HG03457 (cell line): Measurements from ENCODE around the gene MIOX.

ENCODE experiments used
- ATAC-seq: cut with Tn5 transposase; IDR thresholded peaks from one replicate; pipeline ENCODE4 v1.9.1; 2021; ENCODE audit warnings: moderate number of reproducible peaks; ENCODE audit not compliant: unreplicated experiment

MIOX gene

DNA sequence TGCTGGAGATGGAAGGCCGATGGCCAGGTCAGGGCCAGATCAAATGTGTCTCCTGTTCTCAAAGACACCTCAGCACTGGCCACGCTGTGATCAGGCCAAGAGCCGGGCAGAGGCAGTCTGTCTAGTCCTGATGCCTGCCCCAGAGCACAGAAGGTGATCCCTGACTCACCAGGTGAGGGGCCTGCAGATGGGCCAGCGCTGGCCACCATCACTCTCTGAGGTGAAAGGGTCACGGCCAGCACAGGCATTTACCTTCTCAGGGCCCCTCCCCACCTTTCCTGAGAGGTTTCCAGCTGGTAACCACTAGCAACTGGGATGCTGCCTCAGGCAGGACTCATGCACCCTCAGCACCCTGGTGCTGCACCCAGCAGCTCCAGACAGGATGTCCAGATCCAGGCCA, 14.7 kb upstream of the MIOX start:
- ATAC-seq, result no peak

- no peak for ATAC-seq
Measured at GRCh38 chr22:50473088-50473487, 13.6 kb upstream of the MIOX start.

DNA sequence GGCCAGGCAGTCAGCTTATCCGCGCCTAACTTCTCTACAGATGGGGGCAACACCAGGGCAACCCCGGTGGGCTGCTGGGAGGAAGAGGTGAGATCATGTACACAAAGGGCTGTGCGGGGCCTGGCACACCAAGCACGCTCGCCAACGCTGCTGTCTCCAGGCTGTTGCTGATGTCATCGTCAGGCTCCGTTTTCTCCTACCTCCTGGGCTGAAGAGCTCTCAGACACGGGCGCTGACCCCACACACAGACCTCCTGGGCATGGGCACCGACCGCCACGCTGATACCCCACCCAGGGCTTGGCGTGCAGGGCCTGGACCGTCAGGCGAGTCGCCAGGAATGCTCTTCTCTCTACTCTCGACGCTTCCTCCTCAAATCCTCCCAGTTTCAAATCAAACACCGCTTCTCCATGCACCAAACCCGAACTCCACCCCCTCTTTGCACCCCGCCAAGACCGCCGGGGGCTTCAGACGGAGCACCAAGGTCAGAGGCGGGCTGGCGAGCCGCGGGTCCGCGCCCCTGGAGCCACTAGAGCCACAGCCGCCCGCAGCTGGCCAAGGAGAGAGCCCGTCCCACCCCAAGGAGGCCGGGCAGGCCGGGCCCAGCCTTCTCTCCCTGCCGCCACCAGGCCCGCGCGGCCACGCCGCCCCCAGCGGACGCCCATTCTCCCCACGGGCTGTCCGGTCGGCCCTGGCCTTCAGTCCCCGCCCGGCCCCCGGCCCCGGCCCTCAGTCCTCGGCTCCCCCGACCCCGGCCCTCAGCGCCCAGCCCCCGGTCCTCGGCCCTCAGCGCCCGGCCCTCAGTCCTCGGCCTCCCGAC, 12.6 kb upstream of the MIOX start:
- no peak for ATAC-seq

DNA sequence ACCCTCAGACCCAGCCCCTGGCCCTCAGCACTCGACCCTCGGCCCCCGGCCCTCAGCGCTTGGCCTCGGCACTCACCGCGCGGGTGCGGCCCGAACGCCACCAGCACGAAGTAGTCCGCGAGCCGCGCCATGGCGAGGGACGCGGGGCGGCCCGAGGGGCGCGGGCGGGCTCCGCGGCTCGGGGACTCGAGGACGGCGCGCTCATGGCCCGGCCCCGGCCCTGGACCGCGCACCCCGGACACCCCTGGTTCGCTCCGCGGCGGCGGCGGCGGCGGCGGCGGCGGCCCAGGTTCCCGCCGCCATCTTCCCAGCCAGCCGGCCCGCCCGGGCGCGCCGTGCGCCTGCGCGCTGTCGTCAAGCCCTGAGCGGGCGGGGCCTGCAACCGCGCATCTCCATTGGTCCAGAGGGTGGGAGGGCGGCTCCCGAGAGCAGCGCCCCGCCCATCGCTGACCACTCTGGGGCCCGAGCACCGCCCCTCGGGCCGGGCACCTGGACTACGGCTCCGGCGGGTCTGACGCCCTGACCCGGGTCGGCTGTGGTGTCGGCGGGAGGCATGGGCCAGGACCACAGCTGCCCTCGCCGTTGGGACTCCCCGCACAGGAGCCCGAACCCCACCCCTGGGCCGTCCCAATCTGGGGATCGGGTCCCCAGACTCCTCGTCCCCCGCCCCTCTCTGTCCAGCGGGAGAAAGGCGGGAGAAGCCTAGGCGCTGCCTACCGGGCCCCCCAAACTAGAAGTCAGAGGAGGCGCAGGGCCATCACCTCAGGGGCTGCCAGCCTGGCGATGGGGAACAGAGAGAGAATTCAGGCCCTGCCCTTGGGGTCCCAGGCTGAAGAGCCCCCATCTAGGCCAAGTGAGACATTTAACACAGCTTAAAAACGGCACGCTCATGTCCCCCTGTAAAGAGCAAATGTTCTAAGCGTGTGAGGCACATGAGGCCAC, 11.7 kb upstream of the MIOX start, which contains the start of gene SBF1:
SBF1 (minus strand) TSS at position 326 of the 942 bp plus-strand sequence; CDS start at position 131, 195 bp downstream.
- peak; percentile 42 for ATAC-seq

- no peak for ATAC-seq
Measured at GRCh38 chr22:50475652-50476002, 11.0 kb upstream of the MIOX start.

DNA sequence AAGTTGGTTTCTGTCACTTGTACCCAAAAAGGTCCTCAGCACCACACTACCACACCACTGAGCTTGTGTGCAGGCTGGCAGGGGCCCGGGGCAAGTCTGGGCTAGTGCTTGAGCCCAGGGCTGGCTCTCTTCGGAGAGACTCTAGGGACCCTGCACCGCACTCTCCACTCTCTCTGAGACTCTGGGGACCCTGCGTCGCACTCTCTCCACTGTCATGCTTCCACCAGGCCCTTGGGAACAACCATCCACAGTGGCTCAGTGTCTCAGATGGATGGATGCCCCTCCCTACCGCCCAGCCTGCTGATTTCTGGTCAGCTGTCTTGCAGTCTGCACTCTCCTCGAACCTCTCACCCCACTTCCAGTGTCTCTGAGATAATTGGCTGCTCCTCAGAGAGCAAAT, 9.8 kb upstream of the MIOX start:
- ATAC-seq, result no peak

DNA sequence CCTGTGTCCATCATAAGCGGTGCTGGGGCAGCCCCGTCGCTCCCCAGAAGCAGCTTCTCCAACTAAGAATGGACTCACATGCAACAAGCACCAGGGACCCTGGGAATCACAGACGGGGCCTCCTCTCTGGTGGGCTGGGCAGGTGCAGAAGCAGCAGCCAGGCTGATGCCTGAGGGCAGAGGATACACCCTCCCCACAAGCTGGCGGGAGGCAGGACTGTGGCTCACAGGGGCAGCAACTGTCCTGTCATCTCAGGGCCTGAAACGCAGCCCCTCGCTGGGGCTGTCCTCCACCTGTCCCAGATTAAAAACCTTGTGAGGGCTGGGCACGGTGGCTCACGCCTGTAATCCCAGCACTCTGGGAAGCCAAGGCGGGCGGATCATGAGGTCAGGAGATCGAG, 8.7 kb upstream of the MIOX start:
- ATAC-seq, result no peak

GRCh38 chr22:50479721-50480120, 6.9 kb upstream of the MIOX start:
- no peak for ATAC-seq

GRCh38 chr22:50481045-50481439, 5.6 kb upstream of the MIOX start:
- no peak for ATAC-seq

DNA sequence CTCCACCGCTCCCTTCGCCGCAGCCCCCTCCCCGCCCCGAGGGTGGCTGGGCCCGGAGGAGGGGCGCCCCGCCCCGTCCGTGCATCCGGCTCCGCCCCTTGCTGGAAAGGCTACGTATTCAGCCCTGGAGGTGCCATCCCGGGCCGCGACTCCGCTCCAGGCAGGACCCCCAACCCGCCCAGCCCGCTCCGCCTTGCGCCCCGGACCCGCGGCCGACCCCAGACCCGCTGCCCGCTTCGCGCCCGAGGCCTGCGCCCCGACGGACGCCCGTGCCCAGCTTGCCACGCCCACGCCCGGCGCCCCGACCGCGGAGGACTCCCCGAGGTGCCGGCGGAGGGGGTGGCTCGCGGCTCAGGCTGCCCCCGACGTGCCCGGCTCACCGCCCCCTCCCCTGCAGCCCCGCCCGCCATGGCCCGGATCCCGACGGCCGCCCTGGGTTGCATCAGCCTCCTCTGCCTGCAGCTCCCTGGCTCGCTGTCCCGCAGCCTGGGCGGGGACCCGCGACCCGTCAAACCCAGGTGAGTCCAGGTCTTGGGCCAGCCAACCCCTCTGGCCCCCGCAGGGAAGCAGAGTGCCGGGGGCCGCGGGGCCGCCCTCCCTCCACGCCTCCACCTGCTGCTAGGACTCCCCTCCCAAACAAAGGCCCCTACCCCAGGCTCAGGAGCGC, 5.1 kb upstream of the MIOX start, which contains the start of gene ADM2:
ADM2 (plus strand) TSS at position 104 of the 667 bp plus-strand sequence; CDS start at position 409, 305 bp downstream.
- no peak for ATAC-seq

- no peak for ATAC-seq
Measured at GRCh38 chr22:50482107-50483074, 4.3 kb upstream of the MIOX start.

DNA sequence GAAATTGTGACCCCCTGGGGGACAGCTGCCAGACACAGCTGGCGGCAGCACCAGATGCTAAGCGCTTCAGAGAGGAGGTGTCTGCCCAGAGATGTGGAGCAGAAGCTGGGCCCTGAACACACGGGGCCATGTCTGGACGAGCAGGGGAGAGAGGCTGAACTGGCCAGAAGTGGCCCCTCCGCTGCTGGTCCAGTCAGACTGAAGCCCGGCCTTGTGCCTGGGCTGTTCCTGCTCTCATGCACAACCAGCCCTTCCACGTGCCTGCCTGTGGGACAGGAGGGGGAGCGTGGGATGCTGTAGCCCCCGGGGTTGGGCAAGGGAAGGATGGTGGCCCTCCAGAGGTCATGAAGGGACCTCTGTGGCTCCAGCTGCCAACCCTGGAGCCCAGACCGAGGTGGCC, 3.6 kb upstream of the MIOX start:
- ATAC-seq, result no peak

DNA sequence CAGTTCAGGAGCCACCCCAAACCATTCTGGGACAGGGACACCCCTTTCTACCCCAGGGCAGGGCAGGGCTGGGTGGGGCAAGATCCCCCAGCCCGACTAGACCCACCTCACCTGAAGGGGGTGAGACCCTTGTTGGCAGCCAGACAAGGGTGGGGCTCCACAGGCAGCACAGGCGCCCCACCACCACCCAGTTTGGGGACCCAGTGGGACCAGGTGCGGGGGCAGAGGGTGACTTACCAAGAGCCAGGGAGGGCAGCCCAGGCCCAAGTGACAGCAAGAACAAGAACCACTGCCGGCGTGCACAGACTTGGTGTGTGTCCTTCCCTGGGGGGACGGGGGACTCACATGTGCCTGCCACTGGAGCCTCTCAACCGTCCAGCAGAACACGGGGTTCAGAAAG, 3.1 kb upstream of the MIOX start:
- no peak for ATAC-seq

DNA sequence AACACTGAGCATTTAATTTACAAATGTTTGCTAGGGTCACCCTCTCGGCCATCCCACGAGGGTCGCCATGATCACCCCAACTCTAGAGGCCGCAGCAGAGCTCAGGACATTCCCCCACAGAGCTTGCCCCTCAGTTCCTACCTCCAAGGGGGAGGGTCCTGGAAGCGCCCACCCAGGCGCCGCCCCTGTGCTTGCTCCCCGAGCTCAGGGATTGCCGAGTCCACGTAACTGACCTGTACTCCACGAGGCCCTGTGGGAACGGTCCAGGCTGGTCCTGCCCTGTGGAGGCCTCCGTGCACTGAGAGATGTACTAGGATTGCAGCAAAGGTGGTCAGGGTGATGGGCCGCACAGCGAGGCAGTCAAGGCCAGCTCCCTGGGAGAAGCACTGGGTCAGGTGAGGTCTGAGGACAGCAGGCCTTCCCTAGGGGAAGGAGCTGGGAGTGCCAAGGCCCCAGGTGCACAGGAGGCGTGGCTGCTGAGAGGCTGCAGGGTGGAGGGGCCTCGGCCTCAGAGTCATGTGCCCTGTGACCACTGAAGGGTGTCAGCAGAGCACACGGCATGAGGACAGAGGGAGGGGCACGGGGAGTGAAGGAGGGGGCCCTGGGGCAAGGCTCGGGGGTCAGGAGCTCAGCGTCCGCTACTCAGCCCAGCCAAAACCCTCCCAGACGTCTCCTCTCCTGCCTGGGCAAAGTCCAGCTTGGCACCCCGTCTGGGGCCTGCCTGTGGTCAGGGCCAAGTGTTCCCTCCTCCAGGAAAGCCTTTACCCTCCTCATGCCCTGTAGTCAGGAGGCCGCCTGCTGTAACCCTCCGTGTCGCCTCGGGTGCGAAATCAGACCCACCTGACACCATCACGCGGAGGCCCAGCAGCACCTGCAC, 2.4 kb upstream of the MIOX start:
- no peak for ATAC-seq

- no peak for ATAC-seq
Measured at GRCh38 chr22:50485221-50486131, 1.2 kb upstream of the MIOX start.

DNA sequence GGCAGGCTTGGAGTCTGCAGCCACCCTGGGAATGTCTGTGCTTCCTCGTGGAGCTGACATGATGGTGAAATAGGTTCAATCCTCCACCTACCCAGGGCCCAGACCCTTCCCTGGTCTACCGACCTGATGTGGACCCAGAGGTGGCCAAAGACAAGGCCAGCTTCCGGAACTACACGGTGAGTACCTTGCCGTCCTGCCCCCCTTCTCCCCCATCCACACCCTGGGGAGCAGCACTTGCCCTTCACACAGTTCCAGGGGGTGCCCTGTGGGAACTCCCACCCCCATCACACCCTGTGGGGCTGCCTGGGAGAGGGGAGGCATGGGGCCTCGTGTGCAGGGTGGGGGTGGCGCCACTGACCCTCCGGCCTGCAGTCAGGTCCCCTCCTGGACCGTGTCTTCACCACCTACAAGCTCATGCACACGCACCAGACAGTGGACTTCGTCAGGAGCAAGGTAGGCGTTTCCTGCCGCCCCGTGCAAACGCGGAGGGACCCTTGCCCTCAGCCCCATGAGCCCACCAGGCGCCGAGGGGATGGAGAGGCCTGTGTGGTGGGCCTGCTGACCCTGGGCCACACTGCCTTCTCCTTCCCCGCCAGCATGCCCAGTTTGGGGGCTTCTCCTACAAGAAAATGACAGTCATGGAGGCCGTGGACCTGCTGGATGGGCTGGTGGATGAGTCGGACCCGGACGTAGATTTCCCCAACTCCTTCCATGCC, 789 bp downstream of the MIOX start:
- ATAC-seq, result no peak

- ATAC-seq, result no peak
Measured at GRCh38 chr22:50488006-50488677, 1.5 kb downstream of the MIOX start.
